Measurements from ENCODE around the gene OTOR.

Gene OTOR, protein sequence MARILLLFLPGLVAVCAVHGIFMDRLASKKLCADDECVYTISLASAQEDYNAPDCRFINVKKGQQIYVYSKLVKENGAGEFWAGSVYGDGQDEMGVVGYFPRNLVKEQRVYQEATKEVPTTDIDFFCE

DNA sequence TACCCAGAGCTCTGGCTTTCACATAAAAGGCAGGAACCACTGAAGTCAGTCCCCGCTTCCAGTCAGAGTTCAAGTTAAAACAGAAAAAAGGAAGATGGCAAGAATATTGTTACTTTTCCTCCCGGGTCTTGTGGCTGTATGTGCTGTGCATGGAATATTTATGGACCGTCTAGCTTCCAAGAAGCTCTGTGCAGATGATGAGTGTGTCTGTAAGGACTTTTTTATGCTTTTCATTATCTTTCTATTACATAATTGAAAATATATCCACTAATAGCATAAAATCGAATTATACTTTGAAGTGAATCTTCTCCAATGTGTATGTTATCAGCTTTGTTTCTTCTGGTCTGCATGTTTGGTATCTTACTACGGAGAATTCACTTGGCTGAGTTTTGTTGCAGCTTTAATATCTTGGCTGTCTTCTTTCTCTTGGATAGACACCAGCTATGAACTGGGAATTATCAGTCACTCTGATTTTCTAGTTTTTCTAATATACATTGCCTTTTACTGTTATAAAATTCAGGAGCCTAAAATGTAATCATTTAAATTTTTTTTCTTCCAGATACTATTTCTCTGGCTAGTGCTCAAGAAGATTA, at the start of gene OTOR:
OTOR (plus strand) TSS at position 51 of the 593 bp plus-strand sequence; CDS start at position 95, 44 bp downstream.
- no peak for DNase-seq

- DNase-seq, result no peak
Observed at GRCh38 chr20:16699293-16699692, 48.9 kb upstream of the OTOR start.

- DNase-seq, result peak in 1 of 51 donors; percentile 7
Observed at GRCh38 chr20:16701296-16701695, 46.9 kb upstream of the OTOR start.

GRCh38 chr20:16703570-16703969, 44.6 kb upstream of the OTOR start:
- no peak for DNase-seq

DNA sequence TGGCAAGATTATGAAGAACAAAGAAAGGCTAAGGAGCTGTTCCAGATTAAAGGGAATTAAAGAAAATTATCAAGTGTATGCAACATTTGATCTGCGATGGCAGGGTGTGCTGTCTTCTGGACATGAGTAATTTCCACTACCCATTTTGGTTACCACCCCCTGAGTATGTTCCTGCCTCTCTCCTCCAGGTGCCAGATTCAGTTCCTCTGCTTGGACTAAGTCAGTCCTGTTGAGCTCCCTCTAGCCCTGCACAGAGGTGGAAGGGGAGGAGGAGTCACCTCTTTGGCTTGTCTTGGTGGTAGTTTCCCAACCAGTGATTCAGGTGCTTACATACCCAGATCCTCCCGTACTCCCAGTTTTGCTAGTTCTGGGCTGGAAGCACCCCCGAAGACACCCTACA, 40.5 kb upstream of the OTOR start:
- no peak for DNase-seq

DNA sequence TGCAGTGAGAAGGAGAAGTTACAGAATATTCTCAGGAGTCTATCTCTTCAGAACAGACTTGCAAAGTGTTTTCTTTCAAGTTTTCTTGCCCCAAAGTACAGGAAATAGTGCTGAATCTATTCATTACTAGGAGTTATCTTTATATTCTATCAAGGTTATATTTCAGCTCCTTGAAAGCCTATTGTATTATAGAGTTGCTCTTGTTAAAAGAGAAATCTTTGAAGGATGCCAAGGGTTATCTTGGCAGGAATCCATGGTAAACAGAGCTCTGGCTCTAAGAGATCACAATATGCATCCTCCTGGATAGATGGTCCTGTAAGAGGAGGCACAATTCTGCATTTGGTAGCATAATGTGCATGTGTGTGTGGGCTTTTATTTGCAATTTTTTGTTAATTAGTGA, 39.6 kb upstream of the OTOR start:
- no peak for DNase-seq

GRCh38 chr20:16709017-16709416, 39.1 kb upstream of the OTOR start:
- DNase-seq, result no peak

DNA sequence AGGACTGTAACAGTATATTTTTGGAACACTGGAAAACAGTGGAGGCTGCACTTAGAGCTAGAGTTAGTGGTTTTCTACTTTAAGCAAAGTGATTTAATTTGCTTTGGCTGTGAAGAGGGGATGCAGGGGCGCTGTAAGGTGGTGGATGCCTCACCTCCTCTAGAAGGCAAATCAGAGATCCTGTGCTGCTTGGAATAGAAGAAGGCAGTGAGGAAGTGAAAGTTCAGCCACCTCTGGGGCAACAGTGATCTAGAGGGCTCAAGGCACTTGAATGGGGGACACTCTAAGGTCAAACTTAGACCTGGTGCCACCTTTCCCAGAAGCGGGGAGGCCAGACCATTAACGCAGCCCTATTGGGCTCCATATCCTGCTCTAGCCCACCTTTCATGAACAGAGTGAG, 37.4 kb upstream of the OTOR start:
- no peak for DNase-seq

DNA sequence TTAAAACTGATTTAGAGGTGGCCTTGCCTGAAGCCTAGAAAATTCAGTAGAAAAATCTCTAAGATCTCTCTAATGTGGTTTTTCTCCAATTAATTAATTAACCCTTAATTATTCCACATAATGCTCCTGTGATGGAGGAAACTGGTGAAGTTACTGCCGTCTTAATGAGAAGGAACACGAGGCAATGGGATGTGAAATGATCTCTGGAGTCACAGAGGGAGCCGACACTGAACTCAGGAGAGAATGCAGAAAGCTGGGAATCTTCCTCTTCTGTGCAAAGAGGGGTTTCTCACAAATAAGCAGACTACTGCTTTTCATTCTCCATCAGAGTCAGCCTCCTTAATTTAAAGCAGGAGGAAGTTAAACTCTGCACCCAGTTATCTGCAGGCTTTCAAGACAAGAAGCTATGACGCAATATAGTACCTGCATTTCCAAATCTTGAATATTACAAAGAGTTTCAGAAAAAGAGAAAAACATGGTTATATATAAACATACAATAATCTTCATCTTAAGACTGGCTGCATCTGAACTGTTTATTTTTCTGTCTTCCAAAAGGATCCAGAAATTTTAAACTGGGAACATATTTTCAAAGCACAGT, 36.4 kb upstream of the OTOR start:
- DNase-seq, result no peak

DNA sequence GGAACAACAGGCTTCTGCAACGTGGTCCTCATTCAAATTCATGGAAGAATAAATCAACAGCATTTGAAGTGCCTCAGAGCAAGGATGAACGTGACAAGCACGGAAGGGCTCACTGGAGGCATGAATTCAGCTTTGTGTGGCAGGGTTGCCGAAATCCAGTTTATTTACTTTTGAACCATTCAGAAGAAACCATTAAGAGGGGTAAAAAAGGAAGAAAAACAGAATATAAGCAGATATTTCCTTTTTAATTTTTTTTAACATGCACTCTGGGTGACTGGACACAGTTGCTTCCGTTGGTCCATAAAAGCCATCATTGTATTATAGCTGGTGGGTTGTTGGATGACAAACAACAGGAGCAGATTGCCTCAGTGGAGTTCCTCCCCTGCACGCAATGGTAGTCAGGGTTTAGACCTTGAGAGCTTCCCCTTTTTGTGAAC, 35.6 kb upstream of the OTOR start:
- DNase-seq, result peak in 3 of 51 donors; percentile 2 to 35 (median 13)

DNA sequence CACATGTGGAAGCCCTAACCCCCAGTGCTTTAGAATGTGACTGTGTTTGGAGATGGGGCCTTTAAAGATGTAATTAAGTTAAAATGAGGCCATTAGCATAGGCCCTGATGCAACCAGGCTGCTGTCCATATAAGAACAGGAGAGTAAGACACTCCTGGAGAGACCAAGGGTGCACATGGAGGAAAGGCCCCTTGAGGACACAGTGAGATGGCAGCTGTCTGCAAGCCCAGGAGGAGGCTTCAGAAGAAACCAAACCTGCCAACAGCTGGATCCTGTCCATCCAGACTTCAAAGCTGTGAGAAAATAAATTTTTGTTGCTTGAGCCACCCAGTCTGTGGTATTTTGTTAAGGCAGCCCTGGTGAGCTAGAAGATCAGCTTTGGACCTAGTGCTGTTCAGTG, 35.1 kb upstream of the OTOR start:
- DNase-seq, result no peak

DNA sequence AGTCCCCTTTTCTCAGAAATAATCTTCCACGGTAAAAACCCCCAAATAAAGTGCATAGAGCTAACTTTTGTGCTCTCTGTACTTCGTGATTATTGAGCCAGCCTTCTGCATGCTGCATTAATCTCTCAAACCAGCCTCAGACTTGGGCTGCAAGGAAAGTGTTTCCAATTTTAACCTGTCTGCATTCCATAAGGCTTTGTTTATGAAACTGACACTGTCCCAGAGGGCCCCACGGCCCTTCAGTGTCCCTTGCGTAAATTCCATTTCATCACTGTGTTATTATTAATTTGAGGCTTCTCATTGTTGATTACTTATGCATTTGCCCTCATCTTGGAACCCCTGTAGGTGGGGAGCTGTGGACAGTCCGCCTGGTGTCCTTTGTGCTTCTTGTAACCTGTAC, 33.9 kb upstream of the OTOR start:
- DNase-seq, result no peak

DNA sequence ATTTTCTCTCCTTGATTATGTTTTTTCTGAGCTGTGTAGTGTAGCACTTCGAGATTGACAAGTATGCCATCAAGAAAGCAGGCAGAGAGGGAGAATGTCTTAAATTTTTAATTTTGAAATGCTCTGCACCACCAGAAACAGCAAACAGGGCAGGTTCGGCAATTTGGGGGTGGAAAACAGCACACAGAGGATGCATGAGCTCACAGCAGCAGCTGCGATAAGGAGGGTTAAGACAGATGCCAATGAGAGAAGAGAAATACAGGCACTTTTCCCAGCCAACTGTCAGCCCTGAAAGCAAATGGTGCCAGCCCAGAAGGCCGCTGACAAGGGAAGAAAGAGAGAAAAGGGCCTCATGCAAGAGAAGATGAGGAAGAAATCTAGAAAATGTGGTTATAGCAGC, 33.4 kb upstream of the OTOR start:
- peak in 5 of 51 donors; percentile 3 to 37 (median 23) for DNase-seq

- DNase-seq, result no peak
Observed at GRCh38 chr20:16719421-16719820, 28.7 kb upstream of the OTOR start.

DNA sequence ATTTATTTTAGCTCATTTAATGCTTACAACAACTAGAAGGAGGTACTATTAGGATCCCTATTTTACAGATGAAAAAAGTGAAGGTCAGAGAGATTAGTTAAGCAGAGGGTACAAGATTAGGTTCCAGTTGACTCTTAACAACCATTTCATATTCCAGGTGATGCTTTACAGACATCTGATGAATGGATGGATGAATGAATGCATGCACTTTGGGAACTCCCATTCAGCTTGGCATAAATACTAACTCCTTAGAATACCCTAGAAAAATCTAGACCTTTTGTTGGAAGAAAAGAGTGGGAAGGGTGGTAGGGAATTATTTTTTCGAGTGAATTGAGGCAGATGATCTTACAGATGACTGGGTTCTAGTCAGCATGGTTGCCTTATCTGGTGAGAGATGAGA, 19.1 kb upstream of the OTOR start:
- DNase-seq, result no peak

GRCh38 chr20:16729565-16730460, 18.3 kb upstream of the OTOR start, which contains the start of gene SNRPB2:
SNRPB2 (plus strand) TSS chr20:16730026; CDS start chr20:16731703, 1,677 bp downstream.
- peak; percentile 23 to 96 (median 87) for DNase-seq

DNA sequence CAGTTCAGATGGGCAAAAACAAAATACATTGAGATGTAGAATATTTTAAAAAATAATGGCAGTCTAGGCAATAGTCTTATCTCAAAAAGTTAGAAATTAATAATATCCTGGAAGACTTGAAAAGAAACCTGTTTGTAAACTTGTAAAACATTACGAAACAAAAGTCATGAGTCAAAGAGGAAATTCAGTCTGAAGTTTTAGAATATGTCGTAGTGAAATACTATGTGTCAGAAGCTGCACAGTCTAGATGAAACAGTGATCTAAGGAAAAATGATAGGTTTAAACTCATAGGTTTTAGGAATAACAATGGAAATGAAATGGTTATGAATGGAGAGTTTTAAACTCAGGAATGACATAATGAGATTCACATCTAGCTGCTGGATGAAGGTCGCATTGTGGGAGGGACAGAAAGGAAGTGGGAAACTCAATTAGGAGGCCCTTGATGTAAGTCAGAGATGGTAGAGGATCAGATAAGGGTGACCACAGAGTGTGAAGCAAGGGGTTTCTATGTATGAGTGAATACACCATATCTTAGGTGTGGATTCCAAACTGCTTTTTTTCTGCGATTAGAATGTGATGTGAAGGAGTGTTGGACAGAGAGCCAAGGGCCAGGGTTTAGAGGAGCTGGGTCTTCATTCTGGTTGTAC, 15.5 kb upstream of the OTOR start:
- DNase-seq, result no peak

DNA sequence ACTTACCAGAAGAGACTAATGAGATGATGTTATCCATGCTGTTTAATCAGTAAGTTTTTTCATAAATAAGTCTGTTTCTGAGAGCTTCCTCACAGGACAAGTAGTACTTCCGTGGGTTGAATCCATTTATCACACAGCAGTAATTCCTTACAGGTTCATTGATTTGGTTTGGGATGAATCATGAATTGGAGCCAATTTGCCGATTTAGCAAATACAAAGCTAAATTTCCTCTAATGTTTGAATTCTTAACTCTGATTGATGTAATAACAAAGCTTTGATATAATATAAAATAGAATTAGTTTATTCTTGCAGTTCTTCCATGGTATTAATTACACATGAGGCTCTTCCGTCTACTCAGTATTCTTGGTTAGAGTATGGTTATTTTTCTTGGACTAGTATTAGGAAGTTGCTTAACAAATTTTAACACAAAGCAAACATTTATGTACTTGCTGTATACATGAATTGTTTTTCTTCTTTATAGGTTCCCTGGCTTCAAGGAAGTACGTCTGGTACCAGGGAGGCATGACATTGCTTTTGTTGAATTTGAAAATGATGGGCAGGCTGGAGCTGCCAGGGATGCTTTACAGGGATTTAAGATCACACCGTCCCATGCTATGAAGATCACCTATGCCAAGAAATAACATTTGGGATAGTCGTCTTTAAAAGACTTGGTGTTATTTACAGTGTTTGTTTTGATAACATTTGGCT, 7.6 kb upstream of the OTOR start:
- DNase-seq, result no peak

DNA sequence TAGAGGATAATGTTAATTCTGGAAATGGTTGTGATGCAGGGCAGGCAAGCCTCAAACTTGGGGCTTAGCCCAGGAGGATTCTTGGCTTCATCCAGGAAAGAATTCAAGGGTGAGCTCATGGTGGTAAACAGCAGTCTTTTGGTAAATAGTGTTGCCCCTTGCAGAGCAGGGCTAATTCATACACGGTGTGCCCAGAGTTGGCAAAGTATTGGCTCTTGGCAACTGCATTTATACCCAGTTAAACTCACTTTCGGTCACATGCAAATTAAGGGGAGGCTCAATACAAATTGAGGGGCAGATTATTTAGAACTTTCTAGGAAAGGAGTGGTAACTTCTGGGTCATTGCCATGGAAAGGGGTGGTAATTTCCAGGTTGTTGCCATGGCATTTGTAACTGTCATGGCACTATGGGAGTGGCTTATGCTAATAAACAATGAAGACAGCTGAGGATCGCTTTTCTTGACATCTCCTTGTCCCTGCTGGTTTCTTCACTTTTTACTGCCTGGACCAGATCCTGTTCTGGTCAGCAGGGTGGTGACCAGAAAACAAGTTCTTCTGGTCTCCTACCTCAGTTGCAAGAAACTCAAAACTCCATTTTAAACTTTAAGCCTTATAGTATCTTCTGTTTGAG, 3.9 kb upstream of the OTOR start:
- DNase-seq, result peak in 11 of 51 donors; percentile 3 to 45 (median 14)

GRCh38 chr20:16745204-16745603, 3.0 kb upstream of the OTOR start:
- DNase-seq, result no peak
